Measurements from ENCODE around the gene STRADA. TPM values are rescaled to one million over a fixed set of nuclear protein-coding genes. Genes with fewer than 3 reads are reported as not detected.

STRADA gene
- total RNA-seq, 3 donors from 2014 or later (not counting 1 experiment from before 2014, with no cell fraction given): 72.6 to 83.1 (median 78.2) TPM

Other genes with a start within 250 kb of the STRADA start
- not detected for gene KCNH6, start 218.4 kb downstream of the STRADA start, total RNA-seq
- 10 to 100 TPM; 55.5 to 83.5 (median 72.2) TPM for gene DCAF7, start 191.3 kb downstream of the STRADA start, total RNA-seq
- 10 to 100 TPM in 1 of 3 donors, 1 to 10 TPM in 2; 7.1 to 10.9 (median 9.2) TPM for gene TACO1, start 140.9 kb downstream of the STRADA start, total RNA-seq
- gene MAP3K3, start 119.4 kb downstream of the STRADA start, total RNA-seq: 10 to 100 TPM; 82.0 to 89.2 (median 88.5) TPM
- gene LIMD2, start 41.7 kb downstream of the STRADA start, total RNA-seq: 100 to 1,000 TPM; 513 to 546 (median 524) TPM
- 10 to 100 TPM; 37.9 to 45.2 (median 41.7) TPM for gene CCDC47, start 31.8 kb upstream of the STRADA start, total RNA-seq
- gene DDX42, start 32.4 kb upstream of the STRADA start, total RNA-seq: 100 to 1,000 TPM in 2 of 3 donors, 10 to 100 TPM in 1; 80.1 to 127 (median 110) TPM
- 100 to 1,000 TPM in 2 of 3 donors, 10 to 100 TPM in 1; 91.3 to 114 (median 100) TPM for gene PSMC5, start 85.6 kb upstream of the STRADA start, total RNA-seq
- 10 to 100 TPM; 35.2 to 53.5 (median 51.6) TPM for gene FTSJ3, start 85.9 kb upstream of the STRADA start, total RNA-seq
- 100 to 1,000 TPM; 131 to 162 (median 139) TPM for gene SMARCD2, start 100.9 kb upstream of the STRADA start, total RNA-seq
- not detected for gene CSH2, start 131.9 kb upstream of the STRADA start, total RNA-seq
- not detected for gene GH2, start 140.1 kb upstream of the STRADA start, total RNA-seq
- not detected for gene CSH1, start 154.8 kb upstream of the STRADA start, total RNA-seq
- gene CSHL1, start 169.5 kb upstream of the STRADA start, total RNA-seq: not detected
- gene GH1, start 177.0 kb upstream of the STRADA start, total RNA-seq: not detected
- gene CD79B, start 190.5 kb upstream of the STRADA start, total RNA-seq: 10 to 100 TPM; 26.9 to 28.9 (median 27.2) TPM
- under 1 TPM; 0.10 to 0.14 (median 0.14) TPM for gene SCN4A, start 231.1 kb upstream of the STRADA start, total RNA-seq

All from natural killer cell (primary cell).